Liver (tissue), 3 donors: ENCODE measurements around the gene UBA1.

ENCODE experiments used
- CTCF ChIP-seq: fragments of 150-350 bp; IDR thresholded peaks from 2 replicates; pipeline ENCODE4 v1.5.1; 2017; ENCODE audit warnings: improper control_type of control experiment, low read depth, low read length; ENCODE audit not compliant: missing input control
- GABPA ChIP-seq, 2 donors: IDR thresholded peaks in 1 of 2; conservative IDR thresholded peaks in 1 of 2; 2 replicates each; pipeline ENCODE4 v1.6.1; 2016; ENCODE audit warnings: antibody characterized with exemption in 2 of 2, mild to moderate bottlenecking in 1 of 2, moderate library complexity in 1 of 2
- RAD21 ChIP-seq, 2 donors: IDR thresholded peaks; 2 replicates each; pipeline ENCODE4 v1.6.1; 2016; ENCODE audit warnings: antibody characterized with exemption in 2 of 2, mild to moderate bottlenecking in 2 of 2
- TAF1 ChIP-seq: conservative IDR thresholded peaks from 2 replicates; pipeline ENCODE4 v1.6.1; 2016; ENCODE audit warnings: antibody characterized with exemption, mild to moderate bottlenecking
- YY1 ChIP-seq: IDR thresholded peaks from 2 replicates; pipeline ENCODE4 v1.6.1; 2016; ENCODE audit warnings: antibody characterized with exemption, mild to moderate bottlenecking
- donor health status: healthy.
- donor health status: healthy.

DNA sequence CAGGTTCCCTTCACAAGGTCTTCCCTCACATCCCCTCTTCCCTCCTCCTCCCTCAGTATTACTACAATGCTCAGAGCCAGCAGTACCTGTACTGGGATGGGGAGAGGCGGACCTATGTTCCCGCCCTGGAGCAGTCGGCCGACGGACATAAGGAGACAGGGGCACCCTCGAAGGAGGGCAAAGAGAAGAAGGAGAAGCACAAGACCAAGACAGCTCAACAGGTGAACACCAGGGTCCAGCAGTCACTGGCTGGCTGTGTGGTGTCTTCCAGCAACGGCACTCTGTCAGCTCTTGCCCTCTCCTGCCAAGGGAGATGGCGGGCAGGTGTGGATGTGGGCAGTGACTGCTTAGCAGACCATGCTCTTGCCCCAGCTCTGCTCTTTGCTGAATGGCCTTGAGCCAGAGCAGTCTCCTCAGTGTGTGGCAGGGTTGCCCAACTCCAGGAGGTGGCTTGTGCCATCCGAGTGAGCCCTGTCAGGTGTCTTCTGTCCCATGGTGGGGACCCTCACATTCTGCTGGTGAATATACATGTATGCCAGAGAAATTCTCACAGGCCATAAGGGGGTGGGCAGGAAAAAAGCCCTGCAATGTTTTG, 11.4 kb upstream of the UBA1 start:
- no peak for TF ChIP-seq RAD21 (IDR thresholded peaks at IDR 0.05)
- no peak for TF ChIP-seq GABPA (IDR thresholded peaks at IDR 0.05 in 1 of 2, conservative IDR thresholded peaks at IDR 0.05 in 1 of 2)
- no peak for TF ChIP-seq CTCF
- no peak for TF ChIP-seq YY1
- TF ChIP-seq TAF1, result no peak
